ENCODE data around the gene EYS.
"Not testable (repeated sequence)": the region's sequence is repeated elsewhere in the genome, so short reads cannot be mapped to it uniquely, and the experiment has no call there.

EYS gene

GRCh38 chr6:65091561-65091960 lies 615.5 kb downstream of the EYS start:
- no peak for DNase-seq (ENCODE audit: low read depth in 2 of 2)

GRCh38 chr6:65088575-65088974 lies 618.5 kb downstream of the EYS start:
- no peak for DNase-seq (ENCODE audit: low read depth in 2 of 2)

GRCh38 chr6:65081756-65082155 lies 625.3 kb downstream of the EYS start:
- no peak for DNase-seq (ENCODE audit: low read depth in 2 of 2)

GRCh38 chr6:65075705-65076230 lies 631.3 kb downstream of the EYS start:
- DNase-seq (ENCODE audit: low read depth in 2 of 2): no peak

- no peak for DNase-seq (ENCODE audit: low read depth in 2 of 2)
Measured at GRCh38 chr6:65072500-65072899, 634.5 kb downstream of the EYS start.

GRCh38 chr6:65071480-65071879 lies 635.5 kb downstream of the EYS start:
- no peak for DNase-seq (ENCODE audit: low read depth in 2 of 2)

- no peak for DNase-seq (ENCODE audit: low read depth in 2 of 2)
Measured at GRCh38 chr6:65064844-65065243, 642.2 kb downstream of the EYS start.

GRCh38 chr6:65059568-65059967 lies 647.5 kb downstream of the EYS start:
- no peak for DNase-seq (ENCODE audit: low read depth in 2 of 2)

- DNase-seq (ENCODE audit: low read depth in 2 of 2): no peak
Measured at GRCh38 chr6:65055545-65055944, 651.5 kb downstream of the EYS start.

GRCh38 chr6:65052626-65053025 lies 654.4 kb downstream of the EYS start:
- DNase-seq (ENCODE audit: low read depth in 2 of 2): no peak

GRCh38 chr6:65045801-65046200 lies 661.2 kb downstream of the EYS start:
- DNase-seq (ENCODE audit: low read depth in 2 of 2): no peak

- DNase-seq (ENCODE audit: low read depth in 2 of 2): no peak
Measured at GRCh38 chr6:65014006-65014405, 693.0 kb downstream of the EYS start.

GRCh38 chr6:65006788-65007187 lies 700.2 kb downstream of the EYS start:
- DNase-seq (ENCODE audit: low read depth in 2 of 2): no peak

GRCh38 chr6:65004283-65004682 lies 702.7 kb downstream of the EYS start:
- DNase-seq (ENCODE audit: low read depth in 2 of 2): no peak

- DNase-seq (ENCODE audit: low read depth in 2 of 2): not testable (repeated sequence)
Measured at GRCh38 chr6:65002882-65003281, 704.1 kb downstream of the EYS start.

GRCh38 chr6:65000815-65001214 lies 706.2 kb downstream of the EYS start:
- DNase-seq (ENCODE audit: low read depth in 2 of 2): no peak

GRCh38 chr6:64998204-64998603 lies 708.8 kb downstream of the EYS start:
- no peak for DNase-seq (ENCODE audit: low read depth in 2 of 2)

- no peak for DNase-seq (ENCODE audit: low read depth in 2 of 2)
Measured at GRCh38 chr6:64996301-64996700, 710.7 kb downstream of the EYS start.

GRCh38 chr6:64990652-64991304 lies 716.2 kb downstream of the EYS start:
- no peak for DNase-seq (ENCODE audit: low read depth in 2 of 2)

GRCh38 chr6:64988148-64988547 lies 718.9 kb downstream of the EYS start:
- no peak for DNase-seq (ENCODE audit: low read depth in 2 of 2)

- DNase-seq (ENCODE audit: low read depth in 2 of 2): no peak
Measured at GRCh38 chr6:64987066-64987465, 720.0 kb downstream of the EYS start.

- DNase-seq (ENCODE audit: low read depth in 2 of 2): no peak
Measured at GRCh38 chr6:64985726-64986125, 721.3 kb downstream of the EYS start.

GRCh38 chr6:64984948-64985347 lies 722.1 kb downstream of the EYS start:
- no peak for DNase-seq (ENCODE audit: low read depth in 2 of 2)

GRCh38 chr6:64983089-64983488 lies 723.9 kb downstream of the EYS start:
- DNase-seq (ENCODE audit: low read depth in 2 of 2): no peak
